ENCODE measurements around the gene KCNC3. TPM values are rescaled to one million over a fixed set of nuclear protein-coding genes. Genes with fewer than 3 reads are reported as not detected.

The KCNC3 gene
- polyA plus RNA-seq (2013, experiment 1 of 2; ENCODE audit: insufficient read length), result 0.37 TPM
- polyA plus RNA-seq (2013, experiment 2 of 2; ENCODE audit: insufficient read length), result 0.38 TPM

DNA sequence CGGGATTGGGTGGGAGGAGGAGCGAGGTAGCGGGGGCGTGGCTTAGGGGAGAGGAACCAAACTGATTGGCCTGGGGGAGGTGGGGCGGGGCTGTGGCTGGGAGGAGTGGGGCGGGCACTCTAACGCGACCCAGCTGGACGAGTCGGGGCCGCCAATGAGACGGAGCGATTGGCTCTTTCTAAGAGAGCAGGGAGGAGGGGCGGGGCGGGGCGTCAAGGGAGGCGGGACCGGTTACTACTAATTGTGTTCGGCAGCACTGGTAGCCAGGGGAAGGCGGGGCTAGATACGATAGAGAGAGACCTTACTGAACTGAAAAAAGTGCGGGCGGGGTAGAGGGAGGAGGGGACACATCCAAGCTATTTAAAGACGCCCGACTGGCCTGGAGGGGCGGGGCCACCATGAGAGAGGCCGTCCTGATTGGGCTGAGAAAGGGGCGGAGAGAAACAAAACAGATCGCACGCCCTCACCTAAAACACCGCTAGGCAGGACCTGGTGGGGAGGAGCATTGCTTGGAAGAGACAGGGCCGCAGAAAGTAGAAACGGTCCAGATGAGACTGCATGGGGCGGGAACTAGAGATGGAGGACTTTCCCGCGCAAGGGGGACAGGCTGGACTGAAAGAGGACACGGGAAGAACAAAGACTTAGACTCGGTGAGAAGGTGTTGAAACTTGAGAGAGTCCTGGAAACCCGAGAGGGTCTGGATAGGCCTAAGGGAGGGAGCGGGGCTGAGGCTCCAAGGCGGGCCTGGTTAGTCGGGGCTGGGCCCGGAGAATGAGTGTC is at the start of gene KCNC3:
TSS of gene KCNC3 (minus strand) at position 232 of the 780 bp plus-strand sequence. CDS start 295 bp downstream, outside the sequence.
- peak; percentile 91 for DNase-seq

DNA sequence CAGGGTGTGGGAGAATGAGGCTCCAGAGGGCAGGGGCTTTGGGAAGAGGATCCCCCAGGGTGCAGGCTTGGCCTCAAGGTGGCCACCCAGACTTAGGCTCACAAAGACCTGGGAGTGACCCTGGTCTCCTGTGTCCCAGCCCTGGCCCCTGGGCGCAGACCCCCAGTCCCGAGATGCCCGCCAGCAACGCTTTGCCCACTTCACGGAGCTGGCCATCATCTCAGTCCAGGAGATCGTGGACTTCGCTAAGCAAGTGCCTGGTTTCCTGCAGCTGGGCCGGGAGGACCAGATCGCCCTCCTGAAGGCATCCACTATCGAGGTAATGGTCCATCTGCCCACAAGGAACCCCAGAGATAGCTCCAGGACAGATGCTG is 49.7 kb upstream of the KCNC3 start:
- DNase-seq, result no peak

DNA sequence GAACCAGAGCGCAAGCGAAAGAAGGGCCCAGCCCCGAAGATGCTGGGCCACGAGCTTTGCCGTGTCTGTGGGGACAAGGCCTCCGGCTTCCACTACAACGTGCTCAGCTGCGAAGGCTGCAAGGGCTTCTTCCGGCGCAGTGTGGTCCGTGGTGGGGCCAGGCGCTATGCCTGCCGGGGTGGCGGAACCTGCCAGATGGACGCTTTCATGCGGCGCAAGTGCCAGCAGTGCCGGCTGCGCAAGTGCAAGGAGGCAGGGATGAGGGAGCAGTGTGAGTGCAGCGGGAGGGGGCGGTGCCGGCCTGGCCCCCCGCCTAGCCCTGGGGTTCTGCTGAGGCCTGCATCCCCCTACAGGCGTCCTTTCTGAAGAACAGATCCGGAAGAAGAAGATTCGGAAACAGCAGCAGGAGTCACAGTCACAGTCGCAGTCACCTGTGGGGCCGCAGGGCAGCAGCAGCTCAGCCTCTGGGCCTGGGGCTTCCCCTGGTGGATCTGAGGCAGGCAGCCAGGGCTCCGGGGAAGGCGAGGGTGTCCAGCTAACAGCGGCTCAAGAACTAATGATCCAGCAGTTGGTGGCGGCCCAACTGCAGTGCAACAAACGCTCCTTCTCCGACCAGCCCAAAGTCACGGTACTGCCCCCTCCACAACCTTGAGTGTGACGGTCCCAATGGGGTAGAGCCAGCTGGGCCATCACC is 49.1 kb upstream of the KCNC3 start:
- no peak for DNase-seq

DNA sequence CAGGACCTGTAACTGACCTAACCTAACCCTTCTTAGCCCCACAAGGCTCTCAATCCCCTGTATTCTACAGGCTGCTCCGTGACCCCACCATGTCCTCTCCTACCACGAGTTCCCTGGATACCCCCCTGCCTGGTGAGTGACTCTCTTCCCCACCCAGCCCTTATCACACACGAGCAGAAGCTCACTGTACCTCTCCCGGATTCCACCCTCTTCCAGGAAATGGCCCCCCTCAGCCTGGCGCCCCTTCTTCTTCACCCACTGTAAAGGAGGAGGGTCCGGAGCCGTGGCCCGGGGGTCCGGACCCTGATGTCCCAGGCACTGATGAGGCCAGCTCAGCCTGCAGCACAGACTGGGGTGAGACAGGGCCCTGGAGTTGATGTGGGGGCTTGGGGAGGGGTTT is 48.3 kb upstream of the KCNC3 start:
- DNase-seq, result no peak

DNA sequence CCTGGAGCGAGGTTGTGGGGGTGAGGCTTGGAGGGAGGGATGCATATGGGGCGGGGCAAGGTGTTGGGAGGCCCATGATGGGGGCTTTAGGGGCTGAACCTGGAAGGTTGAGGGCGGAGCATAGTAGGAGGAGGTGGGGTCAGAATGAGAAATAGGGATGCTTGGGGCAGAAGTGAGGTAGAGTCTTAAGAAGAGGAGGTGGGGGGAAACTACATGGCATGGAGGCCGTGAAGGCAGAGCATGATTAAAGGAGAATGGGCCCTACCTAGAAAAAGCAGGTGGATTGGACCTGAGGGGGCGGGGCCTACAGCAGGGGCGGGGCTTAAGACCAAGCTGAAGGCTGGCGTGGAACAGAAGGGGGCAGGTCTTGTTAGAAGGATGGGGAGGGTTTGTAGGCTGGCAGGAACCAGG is 47.9 kb upstream of the KCNC3 start:
- DNase-seq, result no peak

DNA sequence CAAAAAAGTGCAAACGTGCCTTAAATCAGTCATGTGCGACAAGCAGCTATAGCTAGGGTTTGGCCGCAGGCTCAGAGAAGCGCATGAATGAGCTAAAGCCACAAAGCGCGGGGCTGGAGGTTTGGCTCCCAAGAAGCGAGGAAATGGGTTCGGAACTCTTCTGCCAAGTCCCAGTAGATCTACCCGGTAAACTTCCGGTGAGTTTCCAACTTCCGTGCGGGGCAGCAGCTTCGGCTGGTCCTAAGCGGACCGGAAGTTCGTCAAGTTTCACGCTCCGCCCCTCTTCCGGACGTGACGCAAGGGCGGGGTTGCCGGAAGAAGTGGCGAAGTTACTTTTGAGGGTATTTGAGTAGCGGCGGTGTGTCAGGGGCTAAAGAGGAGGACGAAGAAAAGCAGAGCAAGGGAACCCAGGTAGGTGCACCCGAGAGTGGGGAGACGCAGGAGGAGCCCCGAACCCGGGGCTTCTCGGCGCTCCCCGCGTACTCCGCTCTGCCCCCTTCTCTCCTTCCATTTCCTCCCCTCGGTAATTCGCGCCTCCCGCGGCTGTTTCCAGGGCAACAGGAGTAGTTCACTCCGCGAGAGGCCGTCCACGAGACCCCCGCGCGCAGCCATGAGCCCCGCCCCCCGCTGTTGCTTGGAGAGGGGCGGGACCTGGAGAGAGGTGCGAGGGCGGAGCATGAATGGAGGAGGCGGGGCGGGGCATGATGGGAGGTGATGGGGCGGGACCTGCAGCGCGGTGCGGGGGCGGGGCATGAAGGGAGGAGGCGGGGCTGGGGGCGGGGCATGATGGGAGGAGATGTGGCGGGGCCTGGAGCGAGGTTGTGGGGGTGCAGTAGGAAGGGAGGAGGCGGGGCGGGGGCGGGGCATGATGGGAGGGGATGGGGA is 47.2 kb upstream of the KCNC3 start, which contains the start of gene NR1H2:
TSS of gene NR1H2 (plus strand) at position 292 of the 885 bp plus-strand sequence. CDS start 1,149 bp downstream, outside the sequence.
- peak; percentile 98 for DNase-seq

DNA sequence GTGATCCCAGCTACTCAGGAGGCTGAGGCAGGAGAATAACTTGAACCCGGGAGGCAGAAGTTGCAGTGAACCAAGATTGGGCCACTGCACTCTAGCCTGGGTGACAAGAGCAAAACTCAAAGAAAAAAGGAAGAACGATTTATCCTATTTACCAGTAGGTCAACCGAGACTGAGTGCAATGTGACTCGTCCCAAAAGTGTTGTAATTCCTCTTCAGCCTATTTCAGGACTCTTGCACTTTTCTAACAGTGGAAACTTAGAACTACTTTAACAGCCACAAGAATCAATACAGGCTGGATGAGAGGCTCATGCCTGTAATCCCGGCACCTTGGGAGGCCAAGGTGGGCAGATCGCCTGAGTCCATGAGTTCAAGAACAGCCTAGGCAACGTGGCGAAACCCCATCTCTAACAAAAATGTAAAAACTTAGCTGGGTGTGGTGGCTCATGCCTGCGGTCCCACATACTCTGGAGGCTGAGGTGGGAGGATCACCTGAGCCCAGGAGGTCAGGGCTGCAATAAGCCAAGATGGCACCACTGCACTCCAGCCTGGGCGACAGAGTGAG is 42.8 kb upstream of the KCNC3 start:
- DNase-seq, result no peak

DNA sequence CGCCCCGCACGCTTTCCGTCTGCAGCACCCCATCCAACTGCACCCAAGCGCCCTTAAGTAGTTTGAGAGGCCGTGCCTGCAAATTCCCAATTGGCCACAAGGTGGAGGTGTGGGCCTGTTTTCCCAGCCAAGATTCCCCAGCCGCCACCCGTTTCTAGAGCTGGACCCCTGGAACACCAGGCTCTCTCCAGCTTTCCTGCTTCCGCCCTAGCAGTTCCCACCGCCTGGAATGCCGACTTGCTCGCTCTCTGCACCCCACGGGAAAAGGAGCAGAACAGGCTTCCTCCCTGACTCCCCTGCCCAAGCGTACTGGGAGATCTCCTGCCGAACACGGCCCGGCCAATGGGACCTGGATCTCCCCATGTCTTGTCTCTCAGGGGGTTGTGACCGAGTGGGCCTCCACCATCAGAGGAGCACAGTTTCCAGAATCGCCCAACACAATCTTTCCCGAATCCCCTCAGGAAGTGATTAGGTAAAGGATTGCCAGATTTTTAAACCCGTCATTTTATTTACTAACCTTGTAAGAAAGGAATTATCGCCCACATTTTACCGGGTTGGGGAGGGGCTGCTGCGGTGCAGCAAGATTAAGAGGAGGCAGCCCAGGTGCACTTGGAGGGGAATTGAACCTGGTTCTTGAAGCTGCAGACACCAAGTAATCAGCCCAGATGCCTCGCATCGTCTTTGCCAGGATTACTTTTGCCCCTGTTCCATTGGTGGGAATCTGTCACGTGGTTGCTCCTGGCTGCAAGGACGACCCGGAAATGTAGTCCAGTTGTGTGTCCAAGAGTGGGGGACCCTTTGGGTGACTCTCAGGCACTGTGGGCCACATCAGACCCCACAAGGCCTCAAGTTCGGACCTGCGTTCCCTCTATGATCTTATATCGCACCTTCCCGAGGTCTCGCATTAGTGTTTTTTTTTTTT is 39.7 kb upstream of the KCNC3 start:
- peak; percentile 89 for DNase-seq

DNA sequence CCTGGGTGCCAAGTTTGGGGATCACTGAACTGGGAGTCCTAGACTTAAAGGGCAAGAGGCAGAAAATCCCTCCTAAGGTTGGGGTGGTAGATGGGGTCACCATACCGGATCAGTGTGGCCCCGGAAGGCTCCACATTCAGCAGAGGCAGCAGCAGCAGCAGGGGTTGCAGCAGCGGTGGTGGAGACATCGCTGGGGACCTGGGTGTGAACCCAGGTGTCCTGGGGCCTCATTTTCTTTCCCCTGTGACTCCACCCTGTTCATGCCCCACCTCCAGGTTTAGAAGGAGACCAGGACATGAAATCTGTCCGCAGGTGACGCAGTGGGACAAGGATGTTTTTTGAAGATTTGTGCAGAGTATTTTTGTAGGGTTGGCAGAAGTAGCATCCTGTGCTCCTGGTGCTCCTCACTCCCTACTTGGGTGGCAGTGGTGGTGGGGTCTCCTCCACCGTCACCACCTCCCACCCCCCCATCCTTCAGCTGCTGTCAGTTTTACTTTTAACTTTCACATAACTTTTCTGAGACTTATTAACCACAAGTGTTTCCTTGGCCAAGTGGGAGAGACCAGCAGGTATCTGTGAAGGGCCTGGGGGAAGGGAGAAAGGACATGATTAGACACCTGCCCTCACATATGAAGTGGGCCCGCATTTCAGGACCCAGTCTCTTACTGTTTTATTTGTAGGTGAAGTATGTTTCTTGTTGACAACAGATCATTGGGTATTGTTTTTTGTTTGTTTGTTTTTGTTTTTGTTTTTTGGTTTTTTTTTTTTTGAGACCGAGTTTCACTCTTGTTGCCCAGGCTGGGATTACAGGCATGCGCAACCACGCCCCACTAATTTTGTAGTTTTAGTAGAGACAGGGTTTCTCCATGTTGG is 36.5 kb upstream of the KCNC3 start, which contains the start of gene NAPSA:
TSS of gene NAPSA (minus strand) at position 206 of the 873 bp plus-strand sequence. CDS start at position 188, 18 bp downstream.
- DNase-seq, result no peak

DNA sequence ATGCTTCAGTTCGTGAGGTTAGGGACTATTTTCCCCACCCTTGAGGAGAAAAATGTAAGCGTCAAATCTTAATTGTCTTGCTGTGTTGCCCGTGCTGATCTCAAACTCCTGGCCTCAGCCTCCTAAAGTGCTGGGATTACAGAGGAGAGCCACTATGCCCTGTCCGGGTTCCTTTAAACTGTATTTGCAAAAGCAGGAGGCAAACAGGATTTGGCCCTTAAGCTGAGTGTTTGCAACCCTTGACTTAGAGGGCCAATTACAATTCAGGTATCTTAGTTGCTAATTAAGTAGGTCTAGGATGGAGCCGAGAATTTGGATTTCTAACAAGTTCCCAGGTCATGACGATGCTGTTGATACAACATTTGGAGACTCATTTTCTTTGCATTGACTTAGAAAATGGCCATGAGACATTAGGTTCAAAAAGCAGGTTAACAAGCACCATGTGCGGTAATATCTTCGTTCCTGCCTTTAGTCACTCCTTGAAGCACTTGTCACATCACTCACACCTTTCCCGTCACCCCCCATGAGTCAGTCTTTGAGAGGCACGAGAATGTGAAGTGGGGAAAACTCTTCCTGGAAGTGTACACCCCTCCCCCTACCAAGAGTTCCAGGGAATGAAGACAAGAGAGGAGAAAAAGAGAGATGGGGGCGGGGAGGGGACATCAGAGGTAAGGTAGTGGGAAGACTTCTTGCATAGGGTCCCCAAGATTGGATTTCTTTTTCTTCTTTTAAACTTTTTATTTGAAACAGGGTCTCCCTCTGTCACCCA is 33.7 kb upstream of the KCNC3 start:
- DNase-seq, result no peak

DNA sequence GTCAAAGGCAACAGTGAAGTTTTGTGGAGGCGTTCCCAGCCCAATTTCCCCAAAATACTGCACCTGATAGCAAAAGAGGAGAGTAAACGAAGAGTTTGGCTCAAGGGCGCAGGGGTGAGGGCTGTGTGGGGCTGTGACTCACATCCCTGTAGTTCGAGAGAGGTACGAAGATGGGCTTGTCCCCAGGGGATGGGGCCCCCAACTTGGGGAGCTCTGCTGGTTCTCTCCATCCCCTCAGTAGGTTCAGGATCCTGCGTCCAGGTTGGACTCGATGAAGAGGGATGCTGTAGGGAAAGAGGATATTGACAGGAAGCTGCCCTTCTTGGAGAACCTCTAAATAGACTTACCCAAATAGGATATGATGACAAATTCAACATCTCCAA is 32.8 kb upstream of the KCNC3 start:
- DNase-seq, result no peak

DNA sequence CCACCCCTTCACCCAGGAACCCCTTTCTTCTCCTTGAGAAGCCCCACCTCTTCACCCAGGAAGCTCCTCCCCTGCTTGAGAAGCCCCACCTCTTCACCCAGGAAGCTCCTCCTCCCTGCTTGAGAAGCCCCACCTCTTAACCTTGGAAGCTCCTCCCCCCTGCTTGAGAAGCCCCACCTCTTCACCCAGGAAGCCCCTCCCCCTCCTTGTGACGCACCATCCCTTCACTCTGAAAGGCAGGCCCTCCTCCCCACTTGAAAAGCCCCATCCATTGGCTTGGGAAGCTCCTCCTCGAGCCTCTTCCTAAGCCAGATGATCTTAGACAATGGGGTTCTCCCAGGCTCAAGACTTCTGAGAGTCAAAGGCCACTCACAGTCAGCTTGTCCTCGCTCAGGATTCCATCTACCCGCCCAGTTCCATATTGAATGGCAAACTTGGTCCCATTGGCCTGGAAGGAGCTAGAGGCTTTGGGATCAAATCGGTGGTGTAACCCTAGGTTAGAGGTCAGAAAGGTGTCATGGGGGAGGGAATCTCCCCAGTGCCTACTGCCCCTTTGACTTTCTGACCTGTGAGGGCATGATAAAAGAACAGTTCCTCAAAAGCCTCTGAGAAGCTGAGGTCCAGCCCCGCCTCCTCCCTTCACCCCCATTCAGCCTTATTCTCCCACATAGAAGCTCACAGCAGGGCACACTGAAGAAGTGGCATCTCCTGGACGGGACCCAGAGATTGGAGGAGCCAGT is 32.3 kb upstream of the KCNC3 start:
- no peak for DNase-seq

DNA sequence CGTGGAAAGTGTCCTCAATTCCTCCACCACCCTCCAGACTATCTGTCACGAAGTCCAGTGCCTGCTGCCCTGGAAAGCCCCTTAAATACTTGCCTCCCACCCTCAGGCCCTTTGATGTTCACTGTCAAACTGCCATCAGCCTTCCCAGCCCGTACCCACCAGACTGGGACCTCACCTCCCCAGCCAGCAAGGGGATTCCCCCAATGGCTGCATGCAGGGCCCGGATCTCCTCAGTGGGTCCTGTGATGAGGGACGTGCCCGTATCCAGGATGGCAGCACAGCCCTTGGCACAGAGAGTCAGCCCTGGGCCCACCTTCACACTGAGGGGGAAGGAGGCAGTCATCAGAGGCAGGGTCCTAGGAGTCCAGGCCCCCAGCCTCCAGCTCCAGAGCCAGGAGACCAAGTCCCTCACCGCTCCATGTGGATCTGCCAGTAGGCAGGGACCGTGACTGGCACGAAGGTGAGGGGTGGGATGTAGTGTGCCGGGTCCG is 30.2 kb upstream of the KCNC3 start:
- no peak for DNase-seq

DNA sequence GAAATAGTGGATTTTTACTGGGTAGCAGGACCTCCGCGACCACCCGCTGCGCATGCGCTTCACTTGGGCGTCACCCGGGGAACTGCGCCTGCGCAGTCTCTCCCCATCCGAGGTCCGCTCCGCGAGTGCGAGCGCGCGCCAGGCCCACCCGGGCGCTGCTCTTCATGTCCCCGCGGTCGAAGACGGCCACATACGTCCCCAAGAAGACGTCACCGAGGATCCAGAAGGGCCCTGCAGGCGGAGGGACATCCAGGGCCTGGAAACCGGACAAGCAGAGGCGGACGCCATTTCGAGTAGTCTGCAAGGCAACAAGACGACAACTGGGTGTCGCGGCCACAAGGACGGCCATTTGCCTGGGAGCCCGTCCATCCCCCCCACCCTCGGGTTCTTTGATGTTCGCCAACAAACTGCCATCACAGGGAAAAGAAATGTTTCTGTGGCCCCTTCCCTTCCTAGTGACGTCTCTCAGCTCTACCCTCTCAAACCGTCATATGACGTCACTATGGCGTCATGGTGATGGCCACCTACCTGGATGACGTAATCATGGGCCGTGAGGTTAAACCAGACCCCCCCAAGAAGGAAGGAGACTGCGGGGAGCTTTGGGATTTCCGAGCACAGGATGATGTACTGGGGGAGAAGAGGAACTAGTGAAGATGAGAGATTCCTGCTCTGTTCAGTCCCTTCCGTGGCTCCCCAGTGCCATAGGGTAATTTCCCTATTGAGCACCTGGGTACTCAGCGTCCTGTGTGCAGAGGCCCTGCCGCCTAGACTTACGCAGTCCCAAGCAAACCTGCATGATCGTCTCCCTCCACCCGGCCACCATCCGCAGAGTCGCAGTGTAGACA is 29.5 kb upstream of the KCNC3 start:
- peak; percentile 54 for DNase-seq

DNA sequence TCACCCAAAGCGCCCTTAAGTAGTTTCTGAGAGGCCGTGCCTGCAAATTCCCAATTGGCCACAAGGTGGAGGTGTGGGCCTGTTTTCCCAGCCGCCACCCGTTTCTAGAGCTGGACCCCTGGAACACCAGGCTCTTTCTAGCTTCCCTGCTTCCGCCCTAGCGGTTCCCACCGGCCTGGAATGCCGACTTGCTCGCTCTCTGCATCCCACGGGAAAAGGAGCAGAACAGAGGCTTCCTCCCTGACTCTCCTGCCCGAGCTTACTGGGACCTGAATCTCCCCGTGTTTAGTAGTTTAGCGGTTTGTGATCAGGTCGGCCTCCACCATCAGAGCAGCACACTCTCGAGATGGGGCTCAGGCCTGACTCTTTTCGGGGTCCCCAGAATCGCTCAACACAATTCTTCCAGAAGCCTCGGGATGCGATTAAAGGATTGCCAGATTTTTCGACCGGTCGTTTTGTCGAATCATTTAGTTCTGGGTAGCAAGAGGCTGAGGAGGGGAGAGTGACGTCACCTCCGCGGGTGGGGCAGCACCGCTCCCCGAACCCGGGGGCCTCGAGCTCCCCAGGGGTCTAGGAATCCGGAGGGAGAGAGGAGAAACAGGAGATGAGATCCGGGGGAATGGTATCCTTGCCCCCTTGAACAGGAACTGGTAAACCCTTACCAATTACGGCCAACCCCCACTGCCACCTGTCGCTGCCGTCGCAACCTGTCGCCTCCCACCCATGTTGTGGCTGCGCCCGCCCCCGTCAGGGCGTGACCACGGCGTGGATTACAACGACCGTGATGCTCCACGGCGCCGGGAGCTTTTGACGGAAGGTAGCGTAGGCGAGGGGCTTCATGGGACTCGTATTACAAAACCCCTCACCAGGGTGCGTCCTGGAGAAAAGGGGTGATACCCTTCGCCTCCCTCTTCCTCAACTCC is 28.3 kb upstream of the KCNC3 start:
- peak; percentile 56 for DNase-seq

DNA sequence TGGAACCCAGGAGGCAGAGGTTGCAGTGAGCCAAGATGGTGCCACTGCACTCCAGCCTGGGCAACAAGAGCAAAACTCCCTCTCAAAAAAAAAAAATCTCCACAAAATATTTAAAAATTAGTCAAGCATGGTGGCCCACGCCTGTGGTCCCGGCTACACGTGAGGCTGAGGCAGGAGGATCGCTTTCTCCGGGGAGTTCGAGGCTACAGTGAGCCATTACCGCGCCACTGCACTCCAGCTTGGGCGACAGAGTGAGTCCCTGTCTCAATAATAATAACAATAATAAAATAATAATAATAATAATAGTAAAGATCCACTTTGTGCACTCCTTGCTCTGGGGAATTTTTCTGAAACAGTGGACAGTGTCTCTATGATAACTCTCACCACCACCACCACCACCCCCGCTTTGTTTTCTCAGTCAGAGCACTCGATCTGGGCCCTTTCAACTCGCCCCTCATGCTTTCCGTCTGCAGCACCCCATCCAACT is 27.6 kb upstream of the KCNC3 start:
- DNase-seq, result no peak

Measured in fibroblast of skin of abdomen (primary cell).